ENCODE measurements around the gene SPATA2L.

SPATA2L gene

GRCh38 chr16:89656435-89657121 lies 44.9 kb downstream of the SPATA2L start:
- no peak for DNase-seq (ENCODE audit: low spot score)

- DNase-seq (ENCODE audit: low spot score), result no peak
Measured at GRCh38 chr16:89655062-89655643, 46.4 kb downstream of the SPATA2L start.

- DNase-seq (ENCODE audit: low spot score), result no peak
Measured at GRCh38 chr16:89653656-89654295, 47.7 kb downstream of the SPATA2L start.

GRCh38 chr16:89651584-89651983 lies 49.9 kb downstream of the SPATA2L start:
- DNase-seq (ENCODE audit: low spot score), result no peak

GRCh38 chr16:89646906-89647305 lies 54.6 kb downstream of the SPATA2L start:
- no peak for DNase-seq (ENCODE audit: low spot score)

All from Ammon's horn (tissue), 1 donor.